ENCODE measurements around the gene WDR70.
"Not testable (repeated sequence)": the region's sequence is repeated elsewhere in the genome, so short reads cannot be mapped to it uniquely, and the experiment has no call there.

WDR70 gene

GRCh38 chr5:37570597-37570996, 191.5 kb downstream of the WDR70 start:
- no peak overlapping the region for H3K9ac ChIP-seq (ENCODE audit: low read length in 2 of 2)
- no peaks in the 10 kb centered on the region for H3K4me1 ChIP-seq (ENCODE audit: control insufficient read depth, insufficient read depth, low read length)
- no peaks in the 10 kb centered on the region for H3K27me3 ChIP-seq (ENCODE audit: control insufficient read depth in 1 of 2, insufficient read depth in 2 of 2, low read length in 2 of 2)
- H3K27ac ChIP-seq (ENCODE audit: low read length), result no peak overlapping the region
- no peak overlapping the region for H3K4me3 ChIP-seq (ENCODE audit: low read length in 2 of 2)
- H3K36me3 ChIP-seq (ENCODE audit: control insufficient read depth in 2 of 2, insufficient read depth in 2 of 2, low read length in 2 of 2), result no peaks in the 10 kb centered on the region
- no peaks in the 10 kb centered on the region for H3K9me3 ChIP-seq (ENCODE audit: control insufficient read depth in 2 of 2, low read length in 2 of 2)

DNA sequence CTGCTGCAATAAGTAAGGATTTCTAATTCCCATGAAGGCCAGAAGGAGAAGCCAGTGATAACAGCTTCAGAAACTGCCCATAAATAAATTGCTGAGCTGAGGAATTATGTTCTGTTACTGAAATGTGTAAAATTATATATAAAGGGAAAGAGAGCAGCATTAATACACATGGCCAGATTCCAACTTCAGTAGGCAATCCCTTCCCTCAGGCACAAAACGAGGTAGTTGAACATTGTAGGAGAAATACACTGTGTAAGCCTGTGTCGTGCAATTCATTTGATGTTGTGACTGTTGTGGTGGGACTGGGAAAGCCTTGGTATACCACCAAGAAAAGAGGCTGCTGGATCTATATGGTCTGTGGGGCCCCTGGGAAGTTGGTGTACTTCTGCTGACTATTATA, 192.9 kb downstream of the WDR70 start:
- Histone ChIP-seq H3K9ac (ENCODE audit: low read length in 2 of 2) (no peak overlapping the region), H3K4me1 (ENCODE audit: control insufficient read depth, insufficient read depth, low read length) (no peaks in the 10 kb centered on the region), H3K9me3 (ENCODE audit: control insufficient read depth in 2 of 2, low read length in 2 of 2) (no peaks in the 10 kb centered on the region), H3K36me3 (ENCODE audit: control insufficient read depth in 2 of 2, insufficient read depth in 2 of 2, low read length in 2 of 2) (no peaks in the 10 kb centered on the region), H3K4me3 (ENCODE audit: low read length in 2 of 2) (no peak overlapping the region), H3K27ac (ENCODE audit: low read length) (no peak overlapping the region), H3K27me3 (ENCODE audit: control insufficient read depth in 1 of 2, insufficient read depth in 2 of 2, low read length in 2 of 2) (no peaks in the 10 kb centered on the region)

DNA sequence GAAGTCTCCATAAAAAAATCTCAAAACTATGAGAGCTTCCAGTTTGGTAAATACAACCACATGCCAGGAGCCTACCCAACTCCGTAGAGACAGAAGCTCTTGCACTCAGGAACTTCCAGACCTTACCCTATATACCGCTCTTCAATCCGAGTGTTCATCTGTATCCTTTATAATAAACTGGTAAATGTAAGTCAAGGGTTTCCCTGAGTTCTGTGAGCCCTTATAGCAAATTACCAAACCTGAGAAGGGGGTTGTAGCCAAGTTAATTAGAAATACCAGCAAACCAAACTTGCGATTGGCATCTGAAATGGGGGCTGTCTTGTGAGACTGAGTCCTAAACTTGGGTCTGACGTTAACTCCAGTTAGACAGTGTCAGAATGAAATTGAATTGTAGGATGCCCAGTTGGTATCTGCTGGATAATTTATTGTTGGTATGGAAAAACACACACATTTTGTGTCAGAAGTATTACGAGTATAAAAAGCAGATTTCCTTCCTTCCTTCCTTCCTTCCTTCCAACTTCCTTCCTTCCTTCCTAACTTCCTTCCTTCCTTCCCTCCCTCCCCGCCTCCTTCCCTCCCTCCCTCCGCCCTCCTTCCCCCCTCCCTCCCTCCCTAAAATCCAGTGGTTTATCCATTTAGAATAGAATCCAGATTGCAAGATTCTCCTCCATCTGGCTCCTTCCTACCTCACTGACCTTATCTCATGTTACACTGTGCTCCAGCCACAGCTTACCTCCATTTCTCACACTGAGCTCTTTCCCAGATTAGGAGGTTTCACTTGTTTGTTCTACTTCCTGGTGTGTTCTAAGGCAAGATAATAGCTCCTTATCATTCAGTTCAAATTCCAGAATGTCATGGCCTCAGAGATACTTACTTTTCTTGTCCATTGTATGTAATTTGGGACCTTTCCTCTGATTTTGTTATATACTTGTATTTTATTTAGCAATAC, 196.7 kb downstream of the WDR70 start:
- no peaks in the 10 kb centered on the region for H3K36me3 ChIP-seq (ENCODE audit: control insufficient read depth in 2 of 2, insufficient read depth in 2 of 2, low read length in 2 of 2)
- no peak overlapping the region for H3K4me3 ChIP-seq (ENCODE audit: low read length in 2 of 2)
- H3K27me3 ChIP-seq (ENCODE audit: control insufficient read depth in 1 of 2, insufficient read depth in 2 of 2, low read length in 2 of 2), result no peaks in the 10 kb centered on the region
- H3K9me3 ChIP-seq (ENCODE audit: control insufficient read depth in 2 of 2, low read length in 2 of 2), result no peaks in the 10 kb centered on the region
- no peak overlapping the region for H3K27ac ChIP-seq (ENCODE audit: low read length)
- H3K4me1 ChIP-seq (ENCODE audit: control insufficient read depth, insufficient read depth, low read length), result no peaks in the 10 kb centered on the region
- H3K9ac ChIP-seq (ENCODE audit: low read length in 2 of 2), result no peak overlapping the region

DNA sequence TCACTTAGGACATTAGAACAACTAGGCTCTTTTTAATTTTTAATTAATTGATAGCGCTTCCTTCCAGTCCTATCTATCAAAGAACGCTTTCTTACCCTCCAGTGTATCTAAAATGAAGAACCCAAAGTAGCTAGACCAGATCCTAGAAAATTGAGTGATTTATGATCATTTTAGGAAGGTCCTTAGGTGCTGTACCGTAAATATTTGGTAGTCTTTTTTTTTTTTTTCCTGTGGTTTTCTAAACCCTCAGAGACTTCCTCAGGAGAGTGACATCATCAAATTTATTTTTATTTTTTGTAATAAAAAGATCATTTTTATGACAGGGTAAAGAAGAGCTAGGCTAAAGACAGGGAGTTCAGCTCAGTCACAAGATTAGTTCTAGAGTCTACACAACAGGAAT, 197.4 kb downstream of the WDR70 start:
- Histone ChIP-seq H3K27me3 (ENCODE audit: control insufficient read depth in 1 of 2, insufficient read depth in 2 of 2, low read length in 2 of 2) (no peaks in the 10 kb centered on the region), H3K4me3 (ENCODE audit: low read length in 2 of 2) (no peak overlapping the region), H3K36me3 (ENCODE audit: control insufficient read depth in 2 of 2, insufficient read depth in 2 of 2, low read length in 2 of 2) (no peaks in the 10 kb centered on the region), H3K9ac (ENCODE audit: low read length in 2 of 2) (no peak overlapping the region), H3K27ac (ENCODE audit: low read length) (no peak overlapping the region), H3K4me1 (ENCODE audit: control insufficient read depth, insufficient read depth, low read length) (no peaks in the 10 kb centered on the region), H3K9me3 (ENCODE audit: control insufficient read depth in 2 of 2, low read length in 2 of 2) (no peaks in the 10 kb centered on the region)

DNA sequence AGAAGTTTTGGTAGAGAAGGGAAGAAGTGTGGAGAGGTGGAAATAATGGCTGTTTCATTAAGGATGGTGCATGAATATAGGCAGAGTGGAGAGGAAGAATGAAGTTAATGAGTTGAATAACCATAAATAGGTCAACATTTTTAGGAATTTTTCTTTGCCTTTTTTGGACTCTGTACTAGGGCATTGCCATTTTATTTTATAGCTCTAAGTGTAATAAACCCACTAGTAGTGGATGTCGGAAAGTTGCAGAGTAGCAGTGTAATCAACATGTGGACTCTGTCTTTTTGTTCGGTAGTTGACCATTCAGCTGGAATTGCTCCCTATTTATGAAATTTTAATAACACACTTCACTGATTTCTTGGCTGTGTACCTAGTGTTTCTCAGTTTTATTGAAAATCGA, 199.1 kb downstream of the WDR70 start:
- Histone ChIP-seq H3K4me1 (ENCODE audit: control insufficient read depth, insufficient read depth, low read length) (no peaks in the 10 kb centered on the region), H3K36me3 (ENCODE audit: control insufficient read depth in 2 of 2, insufficient read depth in 2 of 2, low read length in 2 of 2) (no peaks in the 10 kb centered on the region), H3K4me3 (ENCODE audit: low read length in 2 of 2) (no peak overlapping the region), H3K27me3 (ENCODE audit: control insufficient read depth in 1 of 2, insufficient read depth in 2 of 2, low read length in 2 of 2) (no peaks in the 10 kb centered on the region), H3K9ac (ENCODE audit: low read length in 2 of 2) (no peak overlapping the region), H3K27ac (ENCODE audit: low read length) (no peak overlapping the region), H3K9me3 (ENCODE audit: control insufficient read depth in 2 of 2, low read length in 2 of 2) (no peaks in the 10 kb centered on the region)

- Histone ChIP-seq H3K27ac (ENCODE audit: low read length) (no peak overlapping the region), H3K4me3 (ENCODE audit: low read length in 2 of 2) (no peak overlapping the region), H3K9me3 (ENCODE audit: control insufficient read depth in 2 of 2, low read length in 2 of 2) (no peaks in the 10 kb centered on the region), H3K9ac (ENCODE audit: low read length in 2 of 2) (no peak overlapping the region), H3K36me3 (ENCODE audit: control insufficient read depth in 2 of 2, insufficient read depth in 2 of 2, low read length in 2 of 2) (no peaks in the 10 kb centered on the region), H3K27me3 (ENCODE audit: control insufficient read depth in 1 of 2, insufficient read depth in 2 of 2, low read length in 2 of 2) (no peaks in the 10 kb centered on the region), H3K4me1 (ENCODE audit: control insufficient read depth, insufficient read depth, low read length) (no peaks in the 10 kb centered on the region)
These were observed 201.0 kb downstream of the WDR70 start for GRCh38 chr5:37580106-37580505.

GRCh38 chr5:37582202-37582601, 203.1 kb downstream of the WDR70 start:
- no peak overlapping the region for H3K27ac ChIP-seq (ENCODE audit: low read length)
- no peaks in the 10 kb centered on the region for H3K36me3 ChIP-seq (ENCODE audit: control insufficient read depth in 2 of 2, insufficient read depth in 2 of 2, low read length in 2 of 2)
- H3K4me1 ChIP-seq (ENCODE audit: control insufficient read depth, insufficient read depth, low read length), result no peaks in the 10 kb centered on the region
- no peak overlapping the region for H3K9ac ChIP-seq (ENCODE audit: low read length in 2 of 2)
- no peak overlapping the region for H3K4me3 ChIP-seq (ENCODE audit: low read length in 2 of 2)
- no peaks in the 10 kb centered on the region for H3K9me3 ChIP-seq (ENCODE audit: control insufficient read depth in 2 of 2, low read length in 2 of 2)
- H3K27me3 ChIP-seq (ENCODE audit: control insufficient read depth in 1 of 2, insufficient read depth in 2 of 2, low read length in 2 of 2), result no peaks in the 10 kb centered on the region

DNA sequence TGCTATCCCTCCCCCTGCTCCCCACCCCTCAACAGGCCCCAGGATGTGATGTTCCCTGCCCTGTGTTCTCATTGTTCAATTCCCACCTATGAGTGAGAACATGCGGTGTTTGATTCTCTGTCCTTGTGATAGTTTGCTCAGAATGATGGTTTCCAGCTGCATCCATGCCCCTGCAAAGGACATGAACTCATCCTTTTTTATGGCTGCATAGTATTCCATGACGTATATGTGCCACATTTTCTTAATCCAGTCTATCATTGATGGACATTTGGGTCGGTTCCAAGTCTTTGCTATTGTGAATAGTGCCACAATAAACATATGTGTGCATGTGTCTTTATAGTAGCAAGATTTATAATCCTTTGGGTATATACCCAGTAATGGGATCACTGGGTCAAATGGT, 214.2 kb downstream of the WDR70 start:
- not testable (repeated sequence) for H3K9ac ChIP-seq (ENCODE audit: low read length in 2 of 2); H3K27me3 ChIP-seq (ENCODE audit: control insufficient read depth in 1 of 2, insufficient read depth in 2 of 2, low read length in 2 of 2); H3K4me3 ChIP-seq (ENCODE audit: low read length in 2 of 2); H3K9me3 ChIP-seq (ENCODE audit: control insufficient read depth in 2 of 2, low read length in 2 of 2); H3K27ac ChIP-seq (ENCODE audit: low read length); H3K36me3 ChIP-seq (ENCODE audit: control insufficient read depth in 2 of 2, insufficient read depth in 2 of 2, low read length in 2 of 2); H3K4me1 ChIP-seq (ENCODE audit: control insufficient read depth, insufficient read depth, low read length)

- H3K9ac ChIP-seq (ENCODE audit: low read length in 2 of 2); H3K4me1 ChIP-seq (ENCODE audit: control insufficient read depth, insufficient read depth, low read length); H3K27ac ChIP-seq (ENCODE audit: low read length): not testable (repeated sequence)
These were observed 215.7 kb downstream of the WDR70 start for GRCh38 chr5:37594864-37595263.

GRCh38 chr5:37598733-37599132, 219.6 kb downstream of the WDR70 start:
- H3K9me3 ChIP-seq (ENCODE audit: control insufficient read depth in 2 of 2, low read length in 2 of 2), result no peaks in the 10 kb centered on the region
- no peak overlapping the region for H3K4me3 ChIP-seq (ENCODE audit: low read length in 2 of 2)
- no peaks in the 10 kb centered on the region for H3K36me3 ChIP-seq (ENCODE audit: control insufficient read depth in 2 of 2, insufficient read depth in 2 of 2, low read length in 2 of 2)
- H3K27ac ChIP-seq (ENCODE audit: low read length), result no peak overlapping the region
- no peaks in the 10 kb centered on the region for H3K27me3 ChIP-seq (ENCODE audit: control insufficient read depth in 1 of 2, insufficient read depth in 2 of 2, low read length in 2 of 2)
- H3K9ac ChIP-seq (ENCODE audit: low read length in 2 of 2), result no peak overlapping the region
- no peaks in the 10 kb centered on the region for H3K4me1 ChIP-seq (ENCODE audit: control insufficient read depth, insufficient read depth, low read length)

More at GRCh38 chr5:37594864-37595263, 215.7 kb downstream of the WDR70 start:
- H3K9me3 ChIP-seq (ENCODE audit: control insufficient read depth in 2 of 2, low read length in 2 of 2); H3K27me3 ChIP-seq (ENCODE audit: control insufficient read depth in 1 of 2, insufficient read depth in 2 of 2, low read length in 2 of 2); H3K36me3 ChIP-seq (ENCODE audit: control insufficient read depth in 2 of 2, insufficient read depth in 2 of 2, low read length in 2 of 2); H3K4me3 ChIP-seq (ENCODE audit: low read length in 2 of 2): not testable (repeated sequence)

GRCh38 chr5:37601163-37601562, 222.0 kb downstream of the WDR70 start:
- Histone ChIP-seq H3K27me3 (ENCODE audit: control insufficient read depth in 1 of 2, insufficient read depth in 2 of 2, low read length in 2 of 2) (no peaks in the 10 kb centered on the region), H3K4me3 (ENCODE audit: low read length in 2 of 2) (no peak overlapping the region), H3K9ac (ENCODE audit: low read length in 2 of 2) (no peak overlapping the region), H3K9me3 (ENCODE audit: control insufficient read depth in 2 of 2, low read length in 2 of 2) (no peaks in the 10 kb centered on the region), H3K27ac (ENCODE audit: low read length) (no peak overlapping the region), H3K36me3 (ENCODE audit: control insufficient read depth in 2 of 2, insufficient read depth in 2 of 2, low read length in 2 of 2) (no peaks in the 10 kb centered on the region), H3K4me1 (ENCODE audit: control insufficient read depth, insufficient read depth, low read length) (no peaks in the 10 kb centered on the region)
